AG09309 (cell line): Measurements from ENCODE around the gene OGA.

Experiments
- DNase-seq: peaks from one replicate; pipeline ENCODE4 v3.0.0-alpha.2; 2010; ENCODE audit warnings: low read depth
- H3K4me3 ChIP-seq: 2 replicates; pipeline ENCODE4 v1.5.1; 2011; ENCODE audit warnings: mild to moderate bottlenecking, low read depth, low read length, moderate library complexity; ENCODE audit not compliant: control insufficient read depth
- TF ChIP-seq, protein P1 (sequence below): IDR thresholded peaks from 2 replicates; pipeline ENCODE4 v1.5.1; 2011; ENCODE audit warnings: mild to moderate bottlenecking, low read depth, low read length, inconsistent platforms; ENCODE audit not compliant: insufficient read depth, control insufficient read depth; ENCODE audit errors: missing control alignments

The OGA gene

DNA sequence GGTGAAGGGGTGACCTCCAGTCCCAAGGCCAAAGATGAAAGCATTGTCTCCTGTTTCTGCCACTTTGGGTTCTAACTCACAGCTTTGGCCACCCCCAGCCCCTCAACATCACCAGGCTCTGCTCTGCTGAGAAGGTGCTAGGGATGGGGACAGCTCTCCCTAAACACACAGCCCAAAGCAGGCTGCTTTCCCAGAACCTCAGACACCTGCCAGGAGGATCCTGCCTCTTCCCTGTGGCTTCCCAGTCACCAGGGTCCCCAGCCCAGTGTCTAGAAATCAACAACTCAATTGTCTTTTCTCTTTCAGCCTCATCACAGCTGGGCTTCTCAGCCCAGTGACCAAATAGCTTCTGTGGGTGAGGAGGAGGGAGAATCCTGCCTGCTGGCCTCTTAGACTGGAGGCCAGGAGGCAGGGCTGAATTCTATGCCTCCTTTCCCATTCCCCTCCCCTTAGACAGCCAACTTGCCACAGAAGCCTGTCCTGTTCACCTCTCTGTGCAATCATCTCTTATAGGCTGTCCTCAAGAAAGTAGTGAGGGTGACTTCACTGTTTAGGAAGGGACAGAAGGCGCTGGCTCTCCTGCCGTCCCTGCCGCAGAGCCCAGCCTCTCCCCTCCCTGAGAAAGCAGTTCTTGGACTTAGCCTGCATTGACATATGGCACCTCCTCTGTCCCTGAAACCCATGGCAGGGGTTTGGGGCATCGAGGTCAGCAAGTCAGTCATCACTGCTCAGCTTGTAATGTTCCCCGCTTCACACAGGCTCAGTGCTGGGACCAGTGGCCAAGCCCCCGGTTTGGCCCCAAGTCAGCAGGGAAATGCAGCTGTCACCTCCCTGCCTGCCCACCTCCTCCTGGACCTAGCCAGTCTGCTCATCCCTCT is 46.0 kb downstream of the OGA start:
- H3K4me3 ChIP-seq, result no peak overlapping the region
- TF ChIP-seq, protein P1, sequence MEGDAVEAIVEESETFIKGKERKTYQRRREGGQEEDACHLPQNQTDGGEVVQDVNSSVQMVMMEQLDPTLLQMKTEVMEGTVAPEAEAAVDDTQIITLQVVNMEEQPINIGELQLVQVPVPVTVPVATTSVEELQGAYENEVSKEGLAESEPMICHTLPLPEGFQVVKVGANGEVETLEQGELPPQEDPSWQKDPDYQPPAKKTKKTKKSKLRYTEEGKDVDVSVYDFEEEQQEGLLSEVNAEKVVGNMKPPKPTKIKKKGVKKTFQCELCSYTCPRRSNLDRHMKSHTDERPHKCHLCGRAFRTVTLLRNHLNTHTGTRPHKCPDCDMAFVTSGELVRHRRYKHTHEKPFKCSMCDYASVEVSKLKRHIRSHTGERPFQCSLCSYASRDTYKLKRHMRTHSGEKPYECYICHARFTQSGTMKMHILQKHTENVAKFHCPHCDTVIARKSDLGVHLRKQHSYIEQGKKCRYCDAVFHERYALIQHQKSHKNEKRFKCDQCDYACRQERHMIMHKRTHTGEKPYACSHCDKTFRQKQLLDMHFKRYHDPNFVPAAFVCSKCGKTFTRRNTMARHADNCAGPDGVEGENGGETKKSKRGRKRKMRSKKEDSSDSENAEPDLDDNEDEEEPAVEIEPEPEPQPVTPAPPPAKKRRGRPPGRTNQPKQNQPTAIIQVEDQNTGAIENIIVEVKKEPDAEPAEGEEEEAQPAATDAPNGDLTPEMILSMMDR, result no peak
- no peak for DNase-seq

DNA sequence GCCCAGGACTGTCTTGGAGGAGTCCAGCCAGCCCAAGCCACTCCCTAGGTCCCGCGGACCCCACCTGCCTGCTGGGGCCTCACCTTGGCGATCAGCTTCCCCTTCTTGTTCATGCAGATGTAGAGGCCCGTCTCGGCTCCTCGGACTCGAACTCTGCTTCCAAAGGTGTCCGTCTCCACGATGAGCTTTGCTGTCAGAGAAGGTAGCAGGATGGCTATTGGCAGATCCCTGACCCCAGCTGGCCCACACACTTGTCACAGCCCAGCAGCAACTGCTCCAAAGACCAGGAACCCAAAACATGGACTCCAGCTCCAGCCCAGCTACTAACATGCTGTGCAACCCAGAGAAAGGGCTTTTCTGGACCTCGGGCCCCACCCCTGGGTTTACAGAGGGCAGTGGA is 46.9 kb downstream of the OGA start:
- H3K4me3 ChIP-seq, result no peak overlapping the region
- no peak for DNase-seq
- TF ChIP-seq, protein P1, result no peak

DNA sequence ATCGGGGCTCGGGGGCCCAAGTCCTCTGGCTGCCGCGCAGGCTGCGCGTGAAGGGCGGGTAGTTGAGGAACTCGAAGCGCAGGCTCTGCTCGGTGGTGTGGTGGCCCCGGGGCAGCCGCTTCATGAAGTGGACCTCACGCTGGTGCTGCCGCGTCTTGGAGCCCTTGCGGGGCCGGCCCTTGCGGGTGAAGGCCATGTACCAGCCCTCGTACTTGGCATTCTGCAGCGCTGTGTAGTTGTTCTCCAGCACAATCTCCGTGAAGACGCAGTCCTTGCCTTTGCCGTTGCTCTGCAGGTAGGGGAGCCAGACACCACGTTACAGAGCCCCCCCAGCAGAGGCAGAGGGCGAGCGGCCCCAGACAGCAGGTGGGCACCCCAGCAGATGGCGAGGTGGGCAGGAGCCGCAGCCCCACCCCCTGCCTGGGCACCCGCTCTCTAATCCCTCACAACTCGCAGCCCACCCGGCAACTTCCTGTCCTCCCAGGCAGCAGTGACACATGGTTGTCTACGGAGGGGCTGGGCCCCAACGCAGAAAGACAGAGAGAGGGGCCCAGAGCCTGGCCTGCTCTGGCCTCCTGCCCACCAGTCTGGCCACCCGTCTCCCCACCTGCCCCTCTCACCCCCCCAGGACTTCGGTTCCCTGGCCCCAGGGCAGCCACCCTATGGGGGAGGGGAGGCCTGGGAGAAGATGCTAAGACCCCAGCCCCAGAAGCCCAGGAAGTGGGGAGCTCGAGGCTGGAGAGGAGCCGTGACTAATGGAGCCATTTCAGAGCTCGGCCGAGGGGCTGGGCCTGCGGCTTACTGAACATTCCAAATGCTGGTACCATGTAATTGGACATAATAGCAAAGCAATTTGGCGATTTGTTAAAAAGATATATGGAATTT is 47.7 kb downstream of the OGA start:
- no peak overlapping the region for H3K4me3 ChIP-seq
- DNase-seq, result no peak
- TF ChIP-seq, protein P1, result no peak

DNA sequence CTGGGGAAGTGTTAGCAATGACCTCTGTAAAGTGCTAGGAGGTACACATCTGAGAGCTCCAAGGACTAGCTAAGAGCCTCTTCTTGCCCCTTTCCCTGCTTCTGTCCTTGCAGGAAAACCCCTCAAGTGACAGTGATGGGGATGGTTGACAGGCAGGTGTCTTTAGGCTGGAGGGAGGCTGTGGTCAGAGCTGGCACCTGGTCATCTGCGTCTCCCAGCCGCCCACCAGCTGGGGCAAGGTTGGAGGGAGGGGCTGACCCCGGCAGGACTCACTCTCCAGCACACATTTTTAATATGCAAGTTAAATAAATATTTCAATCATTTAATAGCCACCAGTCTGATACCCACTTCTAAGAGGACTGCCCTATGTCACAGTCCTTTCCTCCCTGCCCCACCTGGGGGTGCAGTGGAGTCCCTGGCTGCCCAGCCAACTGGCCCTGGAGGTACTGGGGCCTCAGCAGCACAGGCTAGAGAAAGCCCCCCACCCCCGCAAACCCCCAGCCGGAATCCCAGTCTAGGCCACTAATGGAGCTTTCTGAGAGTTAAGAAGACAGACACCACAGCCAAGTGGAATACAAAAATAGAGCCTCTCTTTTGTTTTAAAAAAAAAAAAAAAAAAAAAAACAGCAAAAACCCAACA is 48.6 kb downstream of the OGA start:
- TF ChIP-seq, protein P1, result no peak
- no peak for DNase-seq
- H3K4me3 ChIP-seq, result no peak overlapping the region

DNA sequence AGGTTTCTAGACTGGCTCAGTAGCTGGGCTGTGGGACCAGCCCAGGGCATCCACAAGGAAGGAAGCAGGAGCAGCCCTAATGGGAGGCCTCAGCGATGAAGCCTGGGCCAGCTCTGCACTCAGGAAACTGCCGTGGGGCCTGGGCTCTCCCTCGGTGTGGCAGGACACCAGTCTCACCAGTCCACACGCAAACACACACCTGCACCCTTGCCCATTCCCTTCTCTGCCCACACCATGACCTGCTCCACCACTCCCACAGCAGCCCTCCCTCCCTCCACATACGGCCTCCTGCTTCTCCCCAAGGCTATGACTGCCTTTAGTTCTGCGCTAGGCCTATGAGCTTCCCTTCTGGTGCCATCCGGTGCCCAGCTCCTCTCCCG is 49.5 kb downstream of the OGA start:
- no peak overlapping the region for H3K4me3 ChIP-seq
- TF ChIP-seq, protein P1, result no peak
- DNase-seq, result no peak
